ENCODE data around the gene SNRPA1.

The SNRPA1 gene

DNA sequence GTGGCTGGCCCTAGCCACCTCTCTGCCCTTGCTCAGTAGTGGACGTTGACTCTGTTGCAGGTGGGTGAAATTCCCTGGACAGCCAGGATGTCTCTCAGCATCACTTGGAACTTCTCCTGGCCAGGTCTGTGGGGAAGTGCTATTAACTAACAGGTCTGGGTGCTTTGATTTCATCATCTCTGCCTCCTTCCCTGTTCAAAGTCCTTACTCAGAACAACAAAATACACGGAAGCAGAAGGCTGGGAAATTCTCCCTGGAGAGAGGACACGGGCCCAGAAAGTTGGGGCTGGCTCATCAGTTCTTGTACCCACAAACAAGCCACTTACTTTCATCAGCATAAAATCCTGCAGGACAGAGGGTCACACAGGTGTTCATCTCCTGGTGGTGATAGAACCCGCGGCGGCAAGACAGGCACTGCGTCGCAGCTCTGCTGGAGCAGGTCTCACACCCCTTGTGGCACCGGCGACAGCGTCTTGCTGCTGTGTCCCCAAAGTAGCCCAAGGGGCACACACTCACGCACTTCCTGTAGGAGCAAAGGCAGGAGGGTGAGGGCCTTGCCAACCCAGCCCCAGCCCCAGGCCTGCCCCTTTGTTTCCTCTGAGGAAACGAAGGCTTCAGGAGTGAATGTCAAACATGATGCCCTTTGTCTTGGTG, 29.6 kb upstream of the SNRPA1 start:
- TF ChIP-seq, protein P1, sequence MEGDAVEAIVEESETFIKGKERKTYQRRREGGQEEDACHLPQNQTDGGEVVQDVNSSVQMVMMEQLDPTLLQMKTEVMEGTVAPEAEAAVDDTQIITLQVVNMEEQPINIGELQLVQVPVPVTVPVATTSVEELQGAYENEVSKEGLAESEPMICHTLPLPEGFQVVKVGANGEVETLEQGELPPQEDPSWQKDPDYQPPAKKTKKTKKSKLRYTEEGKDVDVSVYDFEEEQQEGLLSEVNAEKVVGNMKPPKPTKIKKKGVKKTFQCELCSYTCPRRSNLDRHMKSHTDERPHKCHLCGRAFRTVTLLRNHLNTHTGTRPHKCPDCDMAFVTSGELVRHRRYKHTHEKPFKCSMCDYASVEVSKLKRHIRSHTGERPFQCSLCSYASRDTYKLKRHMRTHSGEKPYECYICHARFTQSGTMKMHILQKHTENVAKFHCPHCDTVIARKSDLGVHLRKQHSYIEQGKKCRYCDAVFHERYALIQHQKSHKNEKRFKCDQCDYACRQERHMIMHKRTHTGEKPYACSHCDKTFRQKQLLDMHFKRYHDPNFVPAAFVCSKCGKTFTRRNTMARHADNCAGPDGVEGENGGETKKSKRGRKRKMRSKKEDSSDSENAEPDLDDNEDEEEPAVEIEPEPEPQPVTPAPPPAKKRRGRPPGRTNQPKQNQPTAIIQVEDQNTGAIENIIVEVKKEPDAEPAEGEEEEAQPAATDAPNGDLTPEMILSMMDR (IDR thresholded peaks at IDR 0.05; ENCODE audit: low read depth, low read length), result no peak
- H3K4me3 ChIP-seq (ENCODE audit: low read depth, low read length), result no peak overlapping the region

DNA sequence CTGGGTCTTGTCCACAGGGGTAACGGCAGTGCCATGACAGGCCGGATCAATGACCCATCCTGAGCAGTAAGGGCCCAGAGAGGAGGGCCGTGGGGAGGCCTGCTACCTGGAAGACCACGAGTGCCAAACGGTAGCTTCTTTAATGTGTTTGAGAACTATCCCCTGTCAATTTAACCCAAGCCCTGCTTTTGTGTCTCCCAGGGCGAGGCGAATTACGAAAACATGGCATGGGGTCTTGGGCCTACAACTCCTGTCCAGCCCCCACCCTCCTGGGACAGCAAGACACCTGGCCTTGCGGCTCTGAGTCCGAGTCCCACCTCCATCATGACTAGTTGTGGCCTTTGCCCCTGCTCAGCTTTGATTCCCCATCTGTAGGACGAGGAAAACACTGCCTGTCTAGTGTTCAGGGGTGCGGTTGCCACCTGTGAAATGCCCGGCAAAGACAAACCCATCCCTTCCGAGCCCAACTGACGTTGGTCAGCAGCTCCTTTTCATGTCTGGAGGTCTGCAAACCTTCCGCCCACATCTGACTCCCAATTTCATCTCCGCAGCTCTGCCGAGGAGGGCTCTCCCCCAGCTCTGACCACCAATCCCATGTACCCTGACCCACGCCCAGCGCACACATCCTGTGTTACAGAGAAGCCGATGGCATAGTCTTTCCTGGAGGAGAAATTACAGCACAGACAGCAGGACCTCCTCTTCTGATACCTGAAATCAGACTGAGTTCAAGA, 28.9 kb upstream of the SNRPA1 start:
- no peak overlapping the region for H3K4me3 ChIP-seq (ENCODE audit: low read depth, low read length)
- TF ChIP-seq, protein P1 (IDR thresholded peaks at IDR 0.05; ENCODE audit: low read depth, low read length), result no peak

DNA sequence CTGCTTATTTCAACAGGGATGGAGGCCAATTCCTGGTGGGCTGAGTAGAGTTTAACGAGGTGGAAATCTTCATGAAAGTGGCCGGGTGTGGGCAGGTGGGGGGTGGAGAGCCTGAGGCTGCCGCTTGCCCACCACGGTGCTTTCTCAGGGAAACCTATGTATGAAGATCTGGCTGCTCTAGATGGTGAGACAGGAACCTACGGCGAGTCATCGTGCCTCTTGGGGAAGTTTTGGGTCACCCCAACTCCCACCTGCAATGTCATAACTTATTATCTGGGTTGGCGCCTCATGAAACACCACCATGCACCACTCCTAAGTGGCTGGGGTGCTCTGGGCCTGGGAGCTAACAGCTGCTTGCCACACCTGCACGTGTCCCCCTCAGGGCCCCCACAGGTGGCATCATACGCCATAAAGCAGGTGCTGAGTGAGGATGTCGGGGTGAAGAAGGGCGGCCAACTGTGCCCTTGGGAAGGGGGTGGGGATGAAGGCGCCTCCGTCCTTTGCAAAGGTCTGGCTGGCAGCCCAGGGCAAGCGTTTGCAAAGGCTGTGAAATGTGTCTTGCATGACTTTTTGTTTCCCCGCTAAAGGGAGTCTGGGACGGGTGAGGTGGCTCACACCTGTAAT, 27.9 kb upstream of the SNRPA1 start:
- TF ChIP-seq, protein P1 (IDR thresholded peaks at IDR 0.05; ENCODE audit: low read depth, low read length), result no peak
- no peak overlapping the region for H3K4me3 ChIP-seq (ENCODE audit: low read depth, low read length)

DNA sequence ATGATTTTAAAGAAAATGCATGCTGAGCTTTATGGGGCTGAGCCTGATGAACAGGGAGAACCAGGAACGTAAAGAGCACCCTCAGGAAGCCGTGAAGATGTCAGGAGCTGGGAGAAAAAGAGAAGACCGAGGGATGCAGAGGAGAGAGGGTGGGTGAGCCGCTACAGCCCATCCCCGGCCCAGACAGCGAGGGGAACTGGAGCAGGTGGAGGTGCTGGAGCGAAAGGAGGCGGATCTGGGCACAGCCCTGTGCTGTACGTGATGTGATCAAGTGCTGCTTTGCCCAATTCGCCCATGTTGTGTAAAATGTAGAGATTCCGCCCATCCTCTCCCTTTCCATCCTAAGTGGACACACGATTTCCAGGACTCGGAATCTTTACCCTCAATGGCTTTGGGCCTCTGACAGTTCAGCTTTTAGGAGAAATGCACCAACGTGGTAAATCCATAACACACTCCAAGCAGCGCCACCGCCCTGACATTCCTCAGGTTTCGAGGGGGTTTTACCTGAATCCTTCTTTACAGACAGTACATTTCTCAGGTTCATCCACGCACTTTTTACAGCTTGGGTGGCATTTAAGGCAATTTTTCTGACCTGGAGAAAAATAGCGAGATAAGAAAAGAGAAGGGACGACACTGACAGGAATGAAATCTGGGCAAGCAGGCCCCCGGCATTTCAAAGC, 27.1 kb upstream of the SNRPA1 start:
- TF ChIP-seq, protein P1 (IDR thresholded peaks at IDR 0.05; ENCODE audit: low read depth, low read length), result no peak
- no peak overlapping the region for H3K4me3 ChIP-seq (ENCODE audit: low read depth, low read length)

GRCh38 chr15:101320501-101321052, 25.5 kb upstream of the SNRPA1 start:
- no peak overlapping the region for H3K4me3 ChIP-seq (ENCODE audit: low read depth, low read length)
- TF ChIP-seq, protein P1 (IDR thresholded peaks at IDR 0.05; ENCODE audit: low read depth, low read length), result 0 out of 2 replicates have a peak, but pooled peaks have one; percentile 6

DNA sequence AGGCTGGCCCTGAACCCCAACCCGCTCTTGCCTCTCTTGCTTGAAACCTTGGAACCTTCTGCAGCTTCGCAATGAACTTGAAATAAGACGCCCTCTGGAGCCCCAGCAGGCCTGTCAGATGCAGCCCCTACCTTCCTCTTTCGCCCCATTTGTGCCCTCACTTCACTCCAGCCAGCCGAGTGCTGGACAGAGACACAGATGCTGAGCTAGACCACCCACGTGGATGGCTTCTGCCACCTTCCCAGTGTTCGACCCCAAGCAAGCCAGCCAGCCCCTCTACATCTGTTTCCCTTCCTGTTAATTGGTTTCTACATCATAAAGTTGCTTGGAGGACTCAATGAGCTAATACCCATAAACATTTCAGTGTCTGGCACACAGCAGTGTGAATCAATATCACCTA, 23.8 kb upstream of the SNRPA1 start:
- TF ChIP-seq, protein P1 (IDR thresholded peaks at IDR 0.05; ENCODE audit: low read depth, low read length), result no peak
- H3K4me3 ChIP-seq (ENCODE audit: low read depth, low read length), result no peak overlapping the region

Measured in WI38 (cell line).